HEK293T (cell line): ENCODE measurements around the gene RASSF8.

ENCODE experiments used
- CTCF ChIA-PET: fragments of 350-600 bp; formaldehyde crosslinking; extraction: SDS; loops from one replicate; lab custom pipeline; 2021; ENCODE audit warnings: antibody characterized with exemption, inconsistent platforms; lab: Yijun Ruan, JAX
- POLR2A ChIA-PET: fragments of 350-600 bp; formaldehyde crosslinking; extraction: SDS; loops from one replicate; lab custom pipeline; 2020; ENCODE audit warnings: antibody characterized with exemption, inconsistent platforms; lab: Yijun Ruan, JAX
- DNase-seq: peaks from one replicate; pipeline ENCODE4 v3.0.0; 2012; ENCODE audit warnings: mixed read lengths; ENCODE audit errors: extremely low spot score
- ARNT ChIP-seq: fragments of 450-650 bp; IDR thresholded peaks from 2 replicates; pipeline ENCODE4 v1.6.1; 2017; ENCODE audit warnings: mild to moderate bottlenecking
- BHLHE40 ChIP-seq: fragments of 450-650 bp; IDR thresholded peaks from 2 replicates; pipeline ENCODE4 v1.6.1; 2016; ENCODE audit warnings: mild to moderate bottlenecking, moderate library complexity, borderline replicate concordance
- CTBP1 ChIP-seq: fragments of 450-650 bp; IDR thresholded peaks from 2 replicates; pipeline ENCODE4 v1.6.1; 2016; ENCODE audit warnings: borderline replicate concordance
- ELF4 ChIP-seq: fragments of 450-650 bp; IDR thresholded peaks from 2 replicates; pipeline ENCODE4 v1.6.1; 2017; ENCODE audit warnings: antibody characterized with exemption
- FOXA1 ChIP-seq: fragments of 450-650 bp; IDR thresholded peaks from 2 replicates; pipeline ENCODE4 v1.6.1; 2016; ENCODE audit warnings: mild to moderate bottlenecking
- FOXK2 ChIP-seq: fragments of 450-650 bp; IDR thresholded peaks from 2 replicates; pipeline ENCODE4 v1.6.1; 2016; ENCODE audit warnings: mild to moderate bottlenecking
- FOXM1 ChIP-seq: fragments of 450-650 bp; IDR thresholded peaks from 2 replicates; pipeline ENCODE4 v1.6.1; 2017; ENCODE audit warnings: mild to moderate bottlenecking, borderline replicate concordance
- HDGF ChIP-seq: fragments of 450-650 bp; IDR thresholded peaks from 2 replicates; pipeline ENCODE4 v1.6.1; 2017; ENCODE audit warnings: antibody characterized with exemption, borderline replicate concordance
- L3MBTL2 ChIP-seq: fragments of 450-650 bp; conservative IDR thresholded peaks from 2 replicates; pipeline ENCODE4 v1.6.1; 2016; ENCODE audit warnings: mild to moderate bottlenecking
- LEF1 ChIP-seq: fragments of 450-650 bp; IDR thresholded peaks from 2 replicates; pipeline ENCODE4 v1.6.1; 2017; ENCODE audit warnings: mild to moderate bottlenecking, borderline replicate concordance
- NFRKB ChIP-seq: fragments of 450-650 bp; IDR thresholded peaks from 2 replicates; pipeline ENCODE4 v1.6.1; 2016; ENCODE audit warnings: mild to moderate bottlenecking, moderate library complexity
- PKNOX1 ChIP-seq: fragments of 450-650 bp; IDR thresholded peaks from 2 replicates; pipeline ENCODE4 v1.6.1; 2016
- SP1 ChIP-seq: fragments of 450-650 bp; IDR thresholded peaks from 2 replicates; pipeline ENCODE4 v1.6.1; 2017
- SUZ12 ChIP-seq: fragments of 450-650 bp; IDR thresholded peaks from 2 replicates; pipeline ENCODE4 v1.6.1; 2016; ENCODE audit warnings: mild to moderate bottlenecking
- TARDBP ChIP-seq: fragments of 450-650 bp; IDR thresholded peaks from 2 replicates; pipeline ENCODE4 v1.6.1; 2016
- ZNF384 ChIP-seq: fragments of 450-650 bp; IDR thresholded peaks from 2 replicates; pipeline ENCODE4 v1.6.1; 2016

RASSF8 gene

GRCh38 chr12:26100666-26101349 is 142.3 kb downstream of the RASSF8 start:
- no peak for TF ChIP-seq SP1
- TF ChIP-seq FOXM1, result no peak
- TF ChIP-seq FOXA1, result no peak
- TF ChIP-seq ELF4, result no peak
- TF ChIP-seq CTBP1, result no peak
- POLR2A ChIA-PET, result no interaction called here
- CTCF ChIA-PET, result interaction anchor here (0.6 to 1.1 kb wide), 4 partner anchors 8 to 514 kb away, joined by 3 to 4 read pairs (median 4); no protein-coding TSS in a partner anchor
- no peak for DNase-seq

GRCh38 chr12:26101350-26101734 is 142.9 kb downstream of the RASSF8 start:
- ChIA-PET POLR2A (no interaction called here), CTCF (interaction anchor here (0.6 to 0.7 kb wide), 3 partner anchors 9 to 15 kb away, joined by 3 to 4 read pairs (median 4); no protein-coding TSS in a partner anchor)
- no peak for DNase-seq
- no peak for TF ChIP-seq BHLHE40

GRCh38 chr12:26101763-26102162 is 143.3 kb downstream of the RASSF8 start:
- no peak for TF ChIP-seq LEF1
- no peak for TF ChIP-seq BHLHE40
- no peak for TF ChIP-seq SP1
- no peak for TF ChIP-seq FOXK2
- TF ChIP-seq TARDBP, result no peak
- TF ChIP-seq ELF4, result no peak
- TF ChIP-seq FOXM1, result no peak
- TF ChIP-seq HDGF, result no peak
- TF ChIP-seq L3MBTL2, result no peak
- no peak for TF ChIP-seq ZNF384
- no peak for TF ChIP-seq ARNT
- no peak for TF ChIP-seq FOXA1
- TF ChIP-seq SUZ12, result no peak
- no peak for TF ChIP-seq CTBP1
- no peak for TF ChIP-seq NFRKB
- no peak for TF ChIP-seq PKNOX1
- no peak for DNase-seq
- ChIA-PET CTCF (interaction anchor here (0.6 kb wide), 1 partner anchor 9 kb away, joined by 3 read pairs; no protein-coding TSS in a partner anchor), POLR2A (interaction anchor here (0.7 kb wide), 1 partner anchor 13 kb away, joined by 3 read pairs; no protein-coding TSS in a partner anchor)

GRCh38 chr12:26102953-26103352 is 144.5 kb downstream of the RASSF8 start:
- ChIA-PET POLR2A (no interaction called here), CTCF (interaction anchor here (0.6 kb wide), 1 partner anchor 37 kb away, joined by 4 read pairs; no protein-coding TSS in a partner anchor)
- no peak for DNase-seq
- TF ChIP-seq BHLHE40, result no peak
- no peak for TF ChIP-seq SUZ12
- no peak for TF ChIP-seq FOXA1
- no peak for TF ChIP-seq HDGF
- no peak for TF ChIP-seq LEF1
- TF ChIP-seq FOXK2, result no peak
- no peak for TF ChIP-seq ZNF384
- TF ChIP-seq NFRKB, result no peak
- TF ChIP-seq CTBP1, result no peak
- no peak for TF ChIP-seq PKNOX1
- no peak for TF ChIP-seq SP1
- TF ChIP-seq L3MBTL2, result no peak
- TF ChIP-seq FOXM1, result no peak
- no peak for TF ChIP-seq TARDBP
- TF ChIP-seq ELF4, result no peak
- no peak for TF ChIP-seq ARNT

GRCh38 chr12:26106347-26106746 is 147.9 kb downstream of the RASSF8 start:
- POLR2A ChIA-PET, result no interaction called here
- CTCF ChIA-PET, result no interaction called here
- TF ChIP-seq ZNF384 (no peak), TARDBP (no peak), FOXK2 (no peak), LEF1 (no peak), NFRKB (no peak), SUZ12 (no peak), PKNOX1 (no peak), ELF4 (no peak), ARNT (no peak), CTBP1 (no peak), HDGF (no peak)
- no peak for DNase-seq

GRCh38 chr12:26108915-26109314 is 150.4 kb downstream of the RASSF8 start:
- ChIA-PET CTCF (interaction anchor here (0.6 to 1.2 kb wide), 3 partner anchors 10 to 322 kb away, joined by 3 to 4 read pairs (median 3); no protein-coding TSS in a partner anchor), POLR2A (interaction anchor here (1.1 kb wide), 1 partner anchor 13 kb away, joined by 4 read pairs; no protein-coding TSS in a partner anchor)
- DNase-seq, result no peak
- TF ChIP-seq SP1 (no peak), CTBP1 (no peak)
